ENCODE data around the gene RTBDN.
"Not testable (repeated sequence)": the region's sequence is repeated elsewhere in the genome, so short reads cannot be mapped to it uniquely, and the experiment has no call there.

Gene RTBDN

GRCh38 chr19:12866416-12867119, 32.2 kb upstream of the RTBDN start:
- Histone ChIP-seq H3K36me3 (replicated peaks) (peaks cover 6% of the 10 kb centered on the region; the same call in 1 of the 2 replicates), H3K4me3 (no peak overlapping the region), H3K27me3 (ENCODE audit: low read depth) (no peaks in the 10 kb centered on the region), H3K4me1 (no peaks in the 10 kb centered on the region), H3K9me3 (no peaks in the 10 kb centered on the region)
- no peak for DNase-seq (ENCODE audit: low spot score in 2 of 2)
- in situ Hi-C loops (cut with MboI; ENCODE audit: low sequenced_read_pairs): no loop called here

GRCh38 chr19:12865746-12866415, 31.5 kb upstream of the RTBDN start:
- Histone ChIP-seq H3K9me3 (no peaks in the 10 kb centered on the region), H3K4me3 (no peak overlapping the region), H3K4me1 (no peaks in the 10 kb centered on the region), H3K36me3 (replicated peaks) (peaks cover 6% of the 10 kb centered on the region; the same call in 1 of the 2 replicates), H3K27me3 (ENCODE audit: low read depth) (no peaks in the 10 kb centered on the region)
- no peak for DNase-seq (ENCODE audit: low spot score in 2 of 2)
- in situ Hi-C loops (cut with MboI; ENCODE audit: low sequenced_read_pairs): no loop called here

GRCh38 chr19:12864721-12865715, 30.6 kb upstream of the RTBDN start:
- Histone ChIP-seq H3K4me3 (no peak overlapping the region), H3K4me1 (no peaks in the 10 kb centered on the region), H3K9me3 (no peaks in the 10 kb centered on the region), H3K27me3 (ENCODE audit: low read depth) (no peaks in the 10 kb centered on the region), H3K36me3 (replicated peaks) (peaks cover 10% of the 10 kb centered on the region; the same call in 1 of the 2 replicates)
- no peak for DNase-seq (ENCODE audit: low spot score in 2 of 2)
- in situ Hi-C loops (cut with MboI; ENCODE audit: low sequenced_read_pairs): no loop called here

DNA sequence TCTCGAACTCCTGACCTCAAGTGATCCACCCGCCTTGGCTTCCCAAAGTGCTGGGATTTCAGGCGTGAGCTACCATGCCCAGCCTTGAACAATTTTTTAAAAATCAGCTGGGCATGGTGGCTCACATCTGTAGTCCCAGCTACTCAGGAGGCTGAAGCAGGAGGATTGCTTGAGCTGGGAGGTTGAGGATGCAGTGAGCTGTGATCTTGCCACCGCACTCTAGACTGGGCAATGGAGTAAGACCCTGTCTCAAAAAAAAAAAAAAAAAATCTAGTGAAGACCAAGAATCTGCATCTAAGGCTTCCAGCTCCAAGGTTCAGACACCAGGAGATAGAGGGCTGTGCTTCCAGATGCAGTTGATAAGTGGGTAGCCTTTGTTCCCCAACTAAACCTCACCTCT, 29.8 kb upstream of the RTBDN start:
- Histone ChIP-seq H3K27me3 (ENCODE audit: low read depth) (no peaks in the 10 kb centered on the region), H3K4me3 (no peak overlapping the region), H3K9me3 (no peaks in the 10 kb centered on the region), H3K36me3 (replicated peaks) (peaks cover 12% of the 10 kb centered on the region; the same call in 1 of the 2 replicates), H3K4me1 (no peaks in the 10 kb centered on the region)
- in situ Hi-C loops (cut with MboI; ENCODE audit: low sequenced_read_pairs): no loop called here
- no peak for DNase-seq (ENCODE audit: low spot score in 2 of 2)

DNA sequence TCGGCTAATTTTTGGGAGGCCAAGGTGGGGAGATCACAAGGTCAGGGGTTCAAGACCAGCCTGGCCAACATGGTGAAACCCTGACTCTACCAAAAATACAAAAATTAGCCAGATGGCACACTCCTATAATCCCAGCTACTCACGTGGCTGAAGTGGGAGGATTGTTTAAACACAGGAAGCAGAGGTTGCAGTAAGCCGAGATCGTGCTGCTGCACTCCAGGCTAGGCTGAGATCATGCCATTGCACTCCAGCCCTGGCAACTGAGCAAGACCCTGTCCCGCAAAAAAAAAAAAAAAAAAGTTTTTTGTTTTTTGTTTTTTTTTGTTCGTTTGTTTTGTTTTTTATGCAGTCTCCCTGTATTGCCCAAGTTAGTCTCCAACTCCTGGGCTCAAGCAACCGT, 25.2 kb upstream of the RTBDN start:
- H3K4me3 ChIP-seq: no peak overlapping the region
- in situ Hi-C loops (cut with MboI; ENCODE audit: low sequenced_read_pairs): no loop called here
- no peak for DNase-seq (ENCODE audit: low spot score in 2 of 2)
- H3K27me3 ChIP-seq (ENCODE audit: low read depth): no peaks in the 10 kb centered on the region
- H3K9me3 ChIP-seq: no peaks in the 10 kb centered on the region
- H3K36me3 ChIP-seq (replicated peaks): peaks cover 19% of the 10 kb centered on the region
- no peaks in the 10 kb centered on the region for H3K4me1 ChIP-seq

GRCh38 chr19:12858041-12858928, 23.9 kb upstream of the RTBDN start:
- Histone ChIP-seq H3K9me3 (no peaks in the 10 kb centered on the region), H3K4me1 (no peaks in the 10 kb centered on the region), H3K4me3 (no peak overlapping the region), H3K27me3 (ENCODE audit: low read depth) (no peaks in the 10 kb centered on the region), H3K36me3 (replicated peaks) (peaks cover 23% of the 10 kb centered on the region)
- DNase-seq (ENCODE audit: low spot score in 2 of 2): no peak
- in situ Hi-C loops (cut with MboI; ENCODE audit: low sequenced_read_pairs): no loop called here

- Histone ChIP-seq H3K36me3 (replicated peaks) (peaks cover 24% of the 10 kb centered on the region), H3K4me1 (no peaks in the 10 kb centered on the region), H3K4me3 (no peak overlapping the region), H3K27me3 (ENCODE audit: low read depth) (no peaks in the 10 kb centered on the region), H3K9me3 (no peaks in the 10 kb centered on the region)
- in situ Hi-C loops (cut with MboI; ENCODE audit: low sequenced_read_pairs): no loop called here
- DNase-seq (ENCODE audit: low spot score in 2 of 2): no peak
These were observed 22.3 kb upstream of the RTBDN start for GRCh38 chr19:12856653-12857052.

- Histone ChIP-seq H3K36me3 (replicated peaks) (peaks cover 29% of the 10 kb centered on the region), H3K27me3 (ENCODE audit: low read depth) (no peaks in the 10 kb centered on the region), H3K4me1 (peaks cover 3% of the 10 kb centered on the region; the same call in 1 of the 2 replicates), H3K4me3 (no peak overlapping the region), H3K9me3 (no peaks in the 10 kb centered on the region)
- peak; percentile 66 to 92 for DNase-seq (ENCODE audit: low spot score in 2 of 2)
- in situ Hi-C loops (cut with MboI; ENCODE audit: low sequenced_read_pairs): no loop called here
These were observed 13.1 kb upstream of the RTBDN start for GRCh38 chr19:12847159-12848139.

DNA sequence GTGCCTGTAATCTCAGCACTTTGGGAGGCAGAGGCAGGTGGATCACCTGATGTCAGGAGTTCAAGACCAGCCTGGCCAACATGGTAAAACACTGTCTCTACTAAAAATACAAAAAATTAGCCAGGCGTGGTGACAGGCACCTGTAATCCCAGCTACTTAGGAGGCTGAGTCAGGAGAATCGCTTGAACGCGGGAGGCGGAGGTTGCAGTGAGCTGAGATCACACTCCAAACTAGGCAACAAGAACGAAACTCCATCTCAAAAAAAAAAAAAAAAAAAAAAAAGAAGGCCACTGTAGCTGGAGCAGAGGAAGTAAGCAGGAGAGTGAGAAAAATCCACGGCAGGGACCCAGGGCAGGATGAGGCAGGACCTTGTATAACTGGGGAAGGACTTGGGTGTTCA, 12.2 kb upstream of the RTBDN start:
- H3K27me3 ChIP-seq (ENCODE audit: low read depth); DNase-seq (ENCODE audit: low spot score in 2 of 2); H3K4me1 ChIP-seq; in situ Hi-C loops (cut with MboI; ENCODE audit: low sequenced_read_pairs); H3K4me3 ChIP-seq; H3K9me3 ChIP-seq: not testable (repeated sequence)
- H3K36me3 ChIP-seq (replicated peaks): peaks cover 28% of the 10 kb centered on the region

GRCh38 chr19:12843999-12844732, 9.8 kb upstream of the RTBDN start:
- H3K4me1 ChIP-seq: peaks cover 9% of the 10 kb centered on the region
- H3K9me3 ChIP-seq: no peaks in the 10 kb centered on the region
- in situ Hi-C loops (cut with MboI; ENCODE audit: low sequenced_read_pairs): no loop called here
- no peak for DNase-seq (ENCODE audit: low spot score in 2 of 2)
- H3K27me3 ChIP-seq (ENCODE audit: low read depth): no peaks in the 10 kb centered on the region
- H3K36me3 ChIP-seq (replicated peaks): peaks cover 34% of the 10 kb centered on the region
- H3K4me3 ChIP-seq: no peak overlapping the region

DNA sequence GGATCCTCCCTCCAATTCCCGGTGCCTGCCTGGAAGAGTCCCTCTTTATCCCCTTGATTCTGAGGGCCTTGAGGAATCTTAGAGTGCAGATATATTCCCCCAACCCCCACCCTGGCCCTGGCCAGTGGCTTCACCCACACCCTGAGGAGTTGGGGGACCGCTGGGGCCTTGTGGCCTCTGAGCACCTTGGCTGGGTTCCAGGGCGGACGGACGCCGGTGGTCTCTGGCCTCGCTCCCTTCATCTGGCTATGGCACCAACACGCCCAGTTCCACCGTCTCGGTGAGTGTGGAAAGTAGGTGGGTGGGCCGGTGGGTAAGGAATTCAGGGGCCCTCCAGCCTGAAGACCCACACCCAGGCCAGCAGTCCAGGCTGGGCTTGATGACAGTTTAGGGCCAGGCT, 8.9 kb upstream of the RTBDN start:
- Histone ChIP-seq H3K36me3 (replicated peaks) (peaks cover 29% of the 10 kb centered on the region), H3K27me3 (ENCODE audit: low read depth) (no peaks in the 10 kb centered on the region), H3K4me3 (no peak overlapping the region), H3K4me1 (peaks cover 11% of the 10 kb centered on the region), H3K9me3 (no peaks in the 10 kb centered on the region)
- in situ Hi-C loops (cut with MboI; ENCODE audit: low sequenced_read_pairs): no loop called here
- no peak for DNase-seq (ENCODE audit: low spot score in 2 of 2)

GRCh38 chr19:12842511-12842910, 8.1 kb upstream of the RTBDN start:
- no peak for DNase-seq (ENCODE audit: low spot score in 2 of 2)
- in situ Hi-C loops (cut with MboI; ENCODE audit: low sequenced_read_pairs): no loop called here
- Histone ChIP-seq H3K36me3 (replicated peaks) (peaks cover 20% of the 10 kb centered on the region), H3K9me3 (no peaks in the 10 kb centered on the region), H3K4me3 (no peak overlapping the region), H3K27me3 (ENCODE audit: low read depth) (no peaks in the 10 kb centered on the region), H3K4me1 (peaks cover 11% of the 10 kb centered on the region)
